HEK293T (cell line): Measurements from ENCODE around the gene MYADML2.

Experiments used
- FOXM1 ChIP-seq: fragments of 450-650 bp; IDR thresholded peaks from 2 replicates; pipeline ENCODE4 v1.6.1; 2017; ENCODE audit warnings: mild to moderate bottlenecking, borderline replicate concordance
- SP1 ChIP-seq: fragments of 450-650 bp; IDR thresholded peaks from 2 replicates; pipeline ENCODE4 v1.6.1; 2017
- SUZ12 ChIP-seq: fragments of 450-650 bp; IDR thresholded peaks from 2 replicates; pipeline ENCODE4 v1.6.1; 2016; ENCODE audit warnings: mild to moderate bottlenecking

DNA sequence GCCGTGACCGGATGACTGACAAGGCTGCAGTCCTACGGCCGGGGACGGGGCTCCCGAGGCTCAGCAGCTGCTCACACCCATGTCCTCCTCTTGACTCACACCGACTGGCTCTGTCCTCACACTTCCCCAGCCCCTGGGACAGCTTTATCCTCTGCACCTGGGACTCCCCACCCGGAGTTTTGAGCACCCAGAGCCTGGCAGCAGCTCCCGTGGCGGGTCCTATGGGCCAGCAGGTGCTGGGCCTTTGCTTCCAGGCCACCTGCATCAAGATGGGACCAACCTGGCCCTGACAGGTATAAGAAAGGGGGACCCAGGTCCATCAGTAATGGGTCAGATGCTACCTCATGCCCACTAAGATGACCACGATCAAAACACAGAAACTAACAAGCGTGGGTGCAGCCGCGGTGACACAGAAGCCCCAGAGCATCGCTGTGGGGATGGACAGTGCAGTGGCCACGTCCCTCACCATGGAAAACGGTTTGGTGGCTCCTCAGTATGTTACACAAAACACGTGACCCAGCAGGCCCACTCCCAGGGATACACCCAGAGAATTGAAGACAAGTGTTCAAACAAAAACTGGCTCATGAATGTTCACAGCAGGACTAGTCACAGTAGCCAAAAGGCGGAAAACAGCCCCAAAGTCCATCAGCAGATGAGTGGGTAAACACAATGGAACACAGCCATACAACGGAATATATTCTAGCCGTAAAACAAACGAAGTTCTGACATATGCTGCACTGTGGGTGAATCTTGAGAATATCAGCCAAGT is 17.2 kb upstream of the MYADML2 start:
- TF ChIP-seq FOXM1 (no peak), SUZ12 (no peak), SP1 (no peak)
